ENCODE results near the gene DCUN1D3.

DCUN1D3 gene

DNA sequence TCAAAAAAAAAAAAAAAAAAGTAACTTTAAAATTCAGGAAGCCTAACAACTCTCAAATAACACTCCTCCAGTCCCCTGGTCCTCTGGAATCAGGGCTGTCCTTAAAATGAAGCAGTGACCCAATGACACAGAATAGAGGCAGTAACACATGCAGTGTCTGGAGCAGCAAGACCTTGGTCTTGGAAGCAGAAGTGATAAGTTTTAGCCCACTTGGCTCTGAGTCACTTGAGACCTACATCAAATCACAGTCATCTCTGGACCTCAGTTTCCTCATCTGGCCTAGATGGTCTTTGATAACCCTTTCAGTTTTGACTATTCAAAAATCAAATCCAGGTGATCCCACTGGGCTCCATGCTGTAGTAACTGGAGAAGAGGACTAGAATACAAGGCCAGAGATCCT is 39.5 kb upstream of the DCUN1D3 start:
- ATAC-seq = no peak
- TF ChIP-seq ESRRG (CRISPR knock-in tag; IDR thresholded peaks at IDR 0.05) (no peak), ZFP3 (CRISPR knock-in tag; IDR thresholded peaks at IDR 0.05) (no peak), ARNTL (CRISPR knock-in tag; IDR thresholded peaks at IDR 0.05; ENCODE audit: borderline replicate concordance, low read depth) (no peak)

DNA sequence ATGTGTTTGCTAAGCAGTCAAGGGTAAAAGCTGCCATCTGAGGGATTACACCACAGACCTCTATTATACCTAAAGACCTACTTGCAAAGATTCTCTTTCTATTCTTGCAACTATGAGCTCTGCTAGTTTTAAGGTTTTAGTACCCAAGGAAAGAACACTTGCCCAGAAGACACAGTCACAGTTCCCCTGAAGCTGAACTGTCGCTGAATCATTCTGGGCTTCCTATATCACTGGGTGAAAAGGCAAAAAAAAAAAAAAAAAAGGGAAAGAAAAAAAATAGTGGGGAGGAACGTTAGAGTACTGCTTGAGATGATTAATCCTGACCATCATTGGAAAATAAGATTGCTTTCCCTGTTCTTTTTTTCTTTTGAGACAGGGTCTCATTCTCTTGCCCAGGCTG is 38.3 kb upstream of the DCUN1D3 start:
- TF ChIP-seq ZC3H10 (CRISPR knock-in tag; IDR thresholded peaks at IDR 0.05) = no peak

DNA sequence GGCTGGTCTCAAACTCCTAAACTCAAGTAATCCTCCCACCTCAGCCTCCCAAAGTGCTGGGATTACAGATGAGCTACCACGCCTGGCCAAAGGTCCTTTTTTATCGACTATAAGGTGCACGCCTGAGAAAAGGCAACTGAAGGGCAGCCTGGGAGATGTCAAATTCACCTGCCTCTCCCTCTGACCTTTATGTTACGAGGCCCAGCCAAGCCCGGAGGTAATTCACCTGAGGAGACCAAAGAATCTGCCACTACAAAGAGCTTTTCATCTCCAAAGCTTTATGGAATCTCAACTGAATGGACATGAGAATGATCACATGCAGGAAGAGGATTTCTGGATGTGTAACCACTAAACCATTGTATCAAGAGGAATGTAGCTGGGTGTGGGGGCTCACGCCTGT is 37.6 kb upstream of the DCUN1D3 start:
- TF ChIP-seq CSDC2 (CRISPR knock-in tag; IDR thresholded peaks at IDR 0.05) (no peak), ZC3H10 (CRISPR knock-in tag; IDR thresholded peaks at IDR 0.05) (no peak), ZNF565 (CRISPR knock-in tag; conservative IDR thresholded peaks at IDR 0.05; ENCODE audit: low read depth) (no peak), OSR1 (CRISPR knock-in tag; IDR thresholded peaks at IDR 0.05) (no peak), ZNF70 (CRISPR knock-in tag; IDR thresholded peaks at IDR 0.05) (no peak), ZFP3 (CRISPR knock-in tag; IDR thresholded peaks at IDR 0.05) (no peak), TOX (CRISPR knock-in tag; IDR thresholded peaks at IDR 0.05; ENCODE audit: borderline replicate concordance) (no peak), BACH2 (CRISPR knock-in tag; IDR thresholded peaks at IDR 0.05; ENCODE audit: borderline replicate concordance) (no peak), SNAI2 (CRISPR knock-in tag; IDR thresholded peaks at IDR 0.05) (no peak)
- TF ChIP-seq, protein P1, sequence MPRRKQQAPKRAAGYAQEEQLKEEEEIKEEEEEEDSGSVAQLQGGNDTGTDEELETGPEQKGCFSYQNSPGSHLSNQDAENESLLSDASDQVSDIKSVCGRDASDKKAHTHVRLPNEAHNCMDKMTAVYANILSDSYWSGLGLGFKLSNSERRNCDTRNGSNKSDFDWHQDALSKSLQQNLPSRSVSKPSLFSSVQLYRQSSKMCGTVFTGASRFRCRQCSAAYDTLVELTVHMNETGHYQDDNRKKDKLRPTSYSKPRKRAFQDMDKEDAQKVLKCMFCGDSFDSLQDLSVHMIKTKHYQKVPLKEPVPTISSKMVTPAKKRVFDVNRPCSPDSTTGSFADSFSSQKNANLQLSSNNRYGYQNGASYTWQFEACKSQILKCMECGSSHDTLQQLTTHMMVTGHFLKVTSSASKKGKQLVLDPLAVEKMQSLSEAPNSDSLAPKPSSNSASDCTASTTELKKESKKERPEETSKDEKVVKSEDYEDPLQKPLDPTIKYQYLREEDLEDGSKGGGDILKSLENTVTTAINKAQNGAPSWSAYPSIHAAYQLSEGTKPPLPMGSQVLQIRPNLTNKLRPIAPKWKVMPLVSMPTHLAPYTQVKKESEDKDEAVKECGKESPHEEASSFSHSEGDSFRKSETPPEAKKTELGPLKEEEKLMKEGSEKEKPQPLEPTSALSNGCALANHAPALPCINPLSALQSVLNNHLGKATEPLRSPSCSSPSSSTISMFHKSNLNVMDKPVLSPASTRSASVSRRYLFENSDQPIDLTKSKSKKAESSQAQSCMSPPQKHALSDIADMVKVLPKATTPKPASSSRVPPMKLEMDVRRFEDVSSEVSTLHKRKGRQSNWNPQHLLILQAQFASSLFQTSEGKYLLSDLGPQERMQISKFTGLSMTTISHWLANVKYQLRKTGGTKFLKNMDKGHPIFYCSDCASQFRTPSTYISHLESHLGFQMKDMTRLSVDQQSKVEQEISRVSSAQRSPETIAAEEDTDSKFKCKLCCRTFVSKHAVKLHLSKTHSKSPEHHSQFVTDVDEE (CRISPR knock-in tag; IDR thresholded peaks at IDR 0.05) = no peak
- ATAC-seq = no peak

More for the DNA sequence above, 38.3 kb upstream of the DCUN1D3 start:
- ATAC-seq = peak; percentile 47; the same call in 2 of the 3 replicates

DNA sequence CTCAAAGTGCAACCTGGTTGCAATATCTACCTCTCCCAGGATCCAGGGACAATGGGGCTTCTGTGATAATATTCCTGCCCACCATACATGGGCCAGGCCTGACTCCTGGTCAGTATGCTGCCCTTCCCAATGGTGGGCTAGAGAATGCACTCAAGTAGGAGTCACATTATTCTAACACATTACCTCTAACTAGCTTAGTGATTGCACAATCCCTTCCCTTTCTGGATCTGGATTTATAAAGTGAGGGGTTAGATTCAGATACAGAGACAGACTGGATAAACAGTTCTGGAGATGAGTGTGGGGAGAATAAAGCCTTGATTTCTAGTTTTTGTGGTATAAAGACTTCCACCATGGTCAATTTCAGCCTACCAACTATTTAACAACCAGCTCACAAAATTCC is 33.4 kb upstream of the DCUN1D3 start:
- no peak for ATAC-seq
- TF ChIP-seq ZNF70 (CRISPR knock-in tag; IDR thresholded peaks at IDR 0.05) = no peak
- TF ChIP-seq ZFP30 (CRISPR knock-in tag; IDR thresholded peaks at IDR 0.05) = no peak
- TF ChIP-seq ZFP3 (CRISPR knock-in tag; IDR thresholded peaks at IDR 0.05) = no peak
- no peak for TF ChIP-seq ZNF8 (CRISPR knock-in tag; IDR thresholded peaks at IDR 0.05)
- no peak for TF ChIP-seq TCF4 (CRISPR knock-in tag; IDR thresholded peaks at IDR 0.05; ENCODE audit: borderline replicate concordance)
- TF ChIP-seq SNAI2 (CRISPR knock-in tag; IDR thresholded peaks at IDR 0.05) = no peak
- TF ChIP-seq, protein P2, sequence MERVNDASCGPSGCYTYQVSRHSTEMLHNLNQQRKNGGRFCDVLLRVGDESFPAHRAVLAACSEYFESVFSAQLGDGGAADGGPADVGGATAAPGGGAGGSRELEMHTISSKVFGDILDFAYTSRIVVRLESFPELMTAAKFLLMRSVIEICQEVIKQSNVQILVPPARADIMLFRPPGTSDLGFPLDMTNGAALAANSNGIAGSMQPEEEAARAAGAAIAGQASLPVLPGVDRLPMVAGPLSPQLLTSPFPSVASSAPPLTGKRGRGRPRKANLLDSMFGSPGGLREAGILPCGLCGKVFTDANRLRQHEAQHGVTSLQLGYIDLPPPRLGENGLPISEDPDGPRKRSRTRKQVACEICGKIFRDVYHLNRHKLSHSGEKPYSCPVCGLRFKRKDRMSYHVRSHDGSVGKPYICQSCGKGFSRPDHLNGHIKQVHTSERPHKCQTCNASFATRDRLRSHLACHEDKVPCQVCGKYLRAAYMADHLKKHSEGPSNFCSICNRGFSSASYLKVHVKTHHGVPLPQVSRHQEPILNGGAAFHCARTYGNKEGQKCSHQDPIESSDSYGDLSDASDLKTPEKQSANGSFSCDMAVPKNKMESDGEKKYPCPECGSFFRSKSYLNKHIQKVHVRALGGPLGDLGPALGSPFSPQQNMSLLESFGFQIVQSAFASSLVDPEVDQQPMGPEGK (CRISPR knock-in tag; IDR thresholded peaks at IDR 0.05; ENCODE audit: borderline replicate concordance) = no peak
- TF ChIP-seq BACH2 (CRISPR knock-in tag; IDR thresholded peaks at IDR 0.05; ENCODE audit: borderline replicate concordance) = no peak
- TF ChIP-seq ISL1 (CRISPR knock-in tag; IDR thresholded peaks at IDR 0.05) = no peak
- no peak for TF ChIP-seq CSDC2 (CRISPR knock-in tag; IDR thresholded peaks at IDR 0.05)
- TF ChIP-seq OSR1 (CRISPR knock-in tag; IDR thresholded peaks at IDR 0.05) = no peak
- TF ChIP-seq, protein P3, sequence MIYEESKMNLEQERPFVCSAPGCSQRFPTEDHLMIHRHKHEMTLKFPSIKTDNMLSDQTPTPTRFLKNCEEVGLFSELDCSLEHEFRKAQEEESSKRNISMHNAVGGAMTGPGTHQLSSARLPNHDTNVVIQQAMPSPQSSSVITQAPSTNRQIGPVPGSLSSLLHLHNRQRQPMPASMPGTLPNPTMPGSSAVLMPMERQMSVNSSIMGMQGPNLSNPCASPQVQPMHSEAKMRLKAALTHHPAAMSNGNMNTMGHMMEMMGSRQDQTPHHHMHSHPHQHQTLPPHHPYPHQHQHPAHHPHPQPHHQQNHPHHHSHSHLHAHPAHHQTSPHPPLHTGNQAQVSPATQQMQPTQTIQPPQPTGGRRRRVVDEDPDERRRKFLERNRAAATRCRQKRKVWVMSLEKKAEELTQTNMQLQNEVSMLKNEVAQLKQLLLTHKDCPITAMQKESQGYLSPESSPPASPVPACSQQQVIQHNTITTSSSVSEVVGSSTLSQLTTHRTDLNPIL (CRISPR knock-in tag; IDR thresholded peaks at IDR 0.05; ENCODE audit: low read depth) = no peak
- TF ChIP-seq, protein P4, sequence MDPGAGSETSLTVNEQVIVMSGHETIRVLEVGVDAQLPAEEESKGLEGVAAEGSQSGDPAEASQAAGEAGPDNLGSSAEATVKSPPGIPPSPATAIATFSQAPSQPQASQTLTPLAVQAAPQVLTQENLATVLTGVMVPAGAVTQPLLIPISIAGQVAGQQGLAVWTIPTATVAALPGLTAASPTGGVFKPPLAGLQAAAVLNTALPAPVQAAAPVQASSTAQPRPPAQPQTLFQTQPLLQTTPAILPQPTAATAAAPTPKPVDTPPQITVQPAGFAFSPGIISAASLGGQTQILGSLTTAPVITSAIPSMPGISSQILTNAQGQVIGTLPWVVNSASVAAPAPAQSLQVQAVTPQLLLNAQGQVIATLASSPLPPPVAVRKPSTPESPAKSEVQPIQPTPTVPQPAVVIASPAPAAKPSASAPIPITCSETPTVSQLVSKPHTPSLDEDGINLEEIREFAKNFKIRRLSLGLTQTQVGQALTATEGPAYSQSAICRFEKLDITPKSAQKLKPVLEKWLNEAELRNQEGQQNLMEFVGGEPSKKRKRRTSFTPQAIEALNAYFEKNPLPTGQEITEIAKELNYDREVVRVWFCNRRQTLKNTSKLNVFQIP (CRISPR knock-in tag; IDR thresholded peaks at IDR 0.05; ENCODE audit: borderline replicate concordance, low read depth) = no peak
- no peak for TF ChIP-seq ESRRG (CRISPR knock-in tag; IDR thresholded peaks at IDR 0.05)
- TF ChIP-seq, protein P5, sequence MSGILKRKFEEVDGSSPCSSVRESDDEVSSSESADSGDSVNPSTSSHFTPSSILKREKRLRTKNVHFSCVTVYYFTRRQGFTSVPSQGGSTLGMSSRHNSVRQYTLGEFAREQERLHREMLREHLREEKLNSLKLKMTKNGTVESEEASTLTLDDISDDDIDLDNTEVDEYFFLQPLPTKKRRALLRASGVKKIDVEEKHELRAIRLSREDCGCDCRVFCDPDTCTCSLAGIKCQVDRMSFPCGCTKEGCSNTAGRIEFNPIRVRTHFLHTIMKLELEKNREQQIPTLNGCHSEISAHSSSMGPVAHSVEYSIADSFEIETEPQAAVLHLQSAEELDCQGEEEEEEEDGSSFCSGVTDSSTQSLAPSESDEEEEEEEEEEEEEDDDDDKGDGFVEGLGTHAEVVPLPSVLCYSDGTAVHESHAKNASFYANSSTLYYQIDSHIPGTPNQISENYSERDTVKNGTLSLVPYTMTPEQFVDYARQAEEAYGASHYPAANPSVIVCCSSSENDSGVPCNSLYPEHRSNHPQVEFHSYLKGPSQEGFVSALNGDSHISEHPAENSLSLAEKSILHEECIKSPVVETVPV (CRISPR knock-in tag; IDR thresholded peaks at IDR 0.05) = no peak
- no peak for TF ChIP-seq ZC3H10 (CRISPR knock-in tag; IDR thresholded peaks at IDR 0.05)
- TF ChIP-seq, protein P1 (CRISPR knock-in tag; IDR thresholded peaks at IDR 0.05) = no peak
- no peak for TF ChIP-seq ARNTL (CRISPR knock-in tag; IDR thresholded peaks at IDR 0.05; ENCODE audit: borderline replicate concordance, low read depth)
- no peak for TF ChIP-seq TOX (CRISPR knock-in tag; IDR thresholded peaks at IDR 0.05; ENCODE audit: borderline replicate concordance)
- TF ChIP-seq ZNF565 (CRISPR knock-in tag; conservative IDR thresholded peaks at IDR 0.05; ENCODE audit: low read depth) = no peak

All from SK-N-SH treated with all-trans-retinoic acid at 6 μM for 48 hours (cell line).